HG02981 (cell line): Measurements from ENCODE around the gene NOSIP.

Experiments used
- ATAC-seq: cut with Tn5 transposase; IDR thresholded peaks from one replicate; pipeline ENCODE4 v1.9.1; 2021; ENCODE audit warnings: mild to moderate bottlenecking, moderate library complexity; ENCODE audit not compliant: unreplicated experiment

NOSIP gene

DNA sequence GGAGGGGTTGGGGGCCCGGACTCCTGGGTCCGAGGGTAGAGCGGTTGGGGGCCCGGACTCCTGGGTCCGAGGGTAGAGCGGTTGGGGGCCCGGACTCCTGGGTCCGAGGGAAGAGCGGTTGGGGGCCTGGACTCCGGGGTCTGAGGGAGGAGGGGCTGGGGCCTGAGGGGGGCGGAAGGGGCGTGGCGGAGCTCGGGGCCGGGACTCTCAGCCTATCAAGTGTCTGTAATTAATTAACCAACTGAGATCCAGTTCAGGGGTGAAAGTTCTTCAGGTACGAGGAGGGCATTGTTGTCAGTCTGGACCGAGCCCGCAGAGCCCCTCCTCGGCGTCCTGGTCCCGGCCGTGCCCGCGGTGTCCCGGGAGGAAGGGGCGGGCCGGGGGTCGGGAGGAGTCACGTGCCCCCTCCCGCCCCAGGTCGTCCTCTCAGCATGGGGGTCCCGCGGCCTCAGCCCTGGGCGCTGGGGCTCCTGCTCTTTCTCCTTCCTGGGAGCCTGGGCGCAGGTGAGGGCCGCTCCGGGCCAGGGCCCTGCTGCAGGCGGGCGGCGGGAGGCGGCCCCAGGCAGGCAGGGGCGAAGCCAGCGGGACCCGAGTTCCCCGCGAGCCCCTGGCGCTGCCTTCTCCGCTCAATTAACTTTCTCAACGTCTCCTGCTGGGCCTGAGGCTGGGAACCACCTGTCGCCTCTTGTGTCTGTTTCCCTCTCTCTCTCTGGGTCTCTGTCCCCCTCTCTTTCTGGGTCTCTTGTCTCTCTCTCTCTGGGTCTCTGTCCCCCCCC lies 67.2 kb downstream of the NOSIP start:
- ATAC-seq, result no peak

DNA sequence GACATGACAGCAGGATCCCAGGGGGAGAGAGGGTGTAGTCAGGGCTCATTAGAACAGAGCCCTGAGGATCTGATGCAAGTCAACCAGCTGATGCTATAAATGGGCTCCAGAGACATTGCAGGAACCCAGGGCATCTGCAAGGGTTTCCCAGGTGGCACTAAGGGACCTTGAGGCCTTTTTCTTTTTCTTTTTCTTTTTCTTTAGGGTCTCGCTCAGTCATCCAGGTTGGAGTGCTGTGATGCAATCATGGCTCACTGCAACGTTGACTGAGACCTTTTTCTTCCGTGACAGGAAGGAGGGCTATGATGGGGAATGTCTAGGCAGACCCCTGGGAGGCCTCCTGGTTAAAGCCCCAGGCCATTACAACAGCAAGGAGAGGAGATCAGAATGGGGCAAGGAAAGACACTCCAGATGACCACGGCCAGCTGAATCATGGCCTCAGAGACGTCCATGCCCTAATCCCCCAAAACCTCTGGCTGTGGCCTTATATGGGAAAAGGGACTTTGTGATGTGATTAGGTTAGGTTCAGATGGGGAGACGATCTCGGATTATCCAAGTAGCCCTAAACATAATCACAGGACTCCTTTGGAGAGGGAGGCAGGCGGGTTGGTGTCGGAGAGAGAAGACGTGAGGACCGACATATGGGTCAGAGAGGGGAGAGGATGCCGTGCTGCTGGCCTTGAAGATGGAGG lies 72.4 kb downstream of the NOSIP start:
- no peak for ATAC-seq

DNA sequence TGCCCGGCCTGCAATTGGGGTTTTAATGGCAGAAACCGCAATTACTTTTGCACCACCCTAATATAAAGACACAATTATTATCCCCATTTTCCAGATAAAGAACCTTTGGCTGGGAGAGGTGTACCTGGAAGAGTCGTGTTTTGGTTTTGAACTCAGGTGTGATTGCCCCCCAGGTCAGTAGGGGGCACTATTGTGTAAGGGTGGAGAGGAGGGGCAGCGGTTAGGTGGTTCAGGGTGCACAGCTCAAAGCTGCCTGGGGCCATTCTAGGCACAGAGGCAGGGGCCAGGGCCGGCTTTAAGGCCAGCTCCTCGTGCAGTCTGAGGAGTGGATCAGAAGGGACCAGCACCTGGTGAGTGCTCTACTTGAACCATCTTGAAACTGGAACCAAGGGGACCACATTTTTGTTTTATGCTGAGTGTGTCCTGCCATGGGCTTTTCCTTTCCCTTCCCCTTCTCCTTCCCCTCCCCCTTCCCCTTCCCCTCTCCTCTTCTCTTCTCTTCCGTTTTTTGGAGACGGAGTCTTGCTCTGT lies 73.7 kb downstream of the NOSIP start:
- no peak for ATAC-seq
